Upper lobe of right lung (tissue), 1 donor: ENCODE measurements around the gene SPDYE16. TPM values are rescaled to one million over a fixed set of nuclear protein-coding genes. Genes with fewer than 3 reads are reported as not detected.
"Not testable (repeated sequence)": the region's sequence is repeated elsewhere in the genome, so short reads cannot be mapped to it uniquely, and the experiment has no call there.

ENCODE experiments used
- ATAC-seq: fragments of 200-7000 bp; cut with Tn5 transposase; one replicate; pipeline ENCODE4 v1.9.1; 2020; ENCODE audit warnings: mild to moderate bottlenecking, moderate library complexity
- DNase-seq: peaks from one replicate; pipeline ENCODE4 v3.0.0-alpha.2; 2020
- H3K27ac ChIP-seq: fragments of 200-600 bp; one replicate; pipeline ENCODE4 v1.8.0; 2022
- H3K27me3 ChIP-seq: fragments of 200-600 bp; one replicate; pipeline ENCODE4 v1.8.0; 2022; ENCODE audit warnings: mild to moderate bottlenecking
- H3K36me3 ChIP-seq: fragments of 200-600 bp; one replicate; pipeline ENCODE4 v1.8.0; 2022
- H3K4me1 ChIP-seq: fragments of 200-600 bp; one replicate; pipeline ENCODE4 v1.8.0; 2022
- H3K4me3 ChIP-seq: fragments of 200-600 bp; one replicate; pipeline ENCODE4 v1.8.0; 2022; ENCODE audit warnings: mild to moderate bottlenecking
- H3K9me3 ChIP-seq: fragments of 200-600 bp; one replicate; pipeline ENCODE4 v1.8.0; 2022
- intact Hi-C: fragments of 100-400 bp; cut with DNase I; formaldehyde crosslinking; loops from one replicate; pipeline ENCODE4 v1.11.0; 2022
- total RNA-seq: library from RNA; stranded (reverse); fragmentation: NEBNext Ultra II Directional; extraction: Animal tissue kit (Norgen Biotek cat#: 25700); gene quantifications from one replicate; pipeline ENCODE4 v1.2.1, GENCODE V29; 2021
- TF ChIP-seq, protein P1 (sequence below): fragments of 200-600 bp; IDR thresholded peaks from one replicate; pipeline ENCODE4 v1.8.0; 2022; ENCODE audit warnings: antibody characterized with exemption
- donor health status: DM: no; HTN: yes; CAD: no; lungs with severe emphysema.

The SPDYE16 gene
- total RNA-seq, 1 donor from 2014 or later, result 0.90 TPM

DNA sequence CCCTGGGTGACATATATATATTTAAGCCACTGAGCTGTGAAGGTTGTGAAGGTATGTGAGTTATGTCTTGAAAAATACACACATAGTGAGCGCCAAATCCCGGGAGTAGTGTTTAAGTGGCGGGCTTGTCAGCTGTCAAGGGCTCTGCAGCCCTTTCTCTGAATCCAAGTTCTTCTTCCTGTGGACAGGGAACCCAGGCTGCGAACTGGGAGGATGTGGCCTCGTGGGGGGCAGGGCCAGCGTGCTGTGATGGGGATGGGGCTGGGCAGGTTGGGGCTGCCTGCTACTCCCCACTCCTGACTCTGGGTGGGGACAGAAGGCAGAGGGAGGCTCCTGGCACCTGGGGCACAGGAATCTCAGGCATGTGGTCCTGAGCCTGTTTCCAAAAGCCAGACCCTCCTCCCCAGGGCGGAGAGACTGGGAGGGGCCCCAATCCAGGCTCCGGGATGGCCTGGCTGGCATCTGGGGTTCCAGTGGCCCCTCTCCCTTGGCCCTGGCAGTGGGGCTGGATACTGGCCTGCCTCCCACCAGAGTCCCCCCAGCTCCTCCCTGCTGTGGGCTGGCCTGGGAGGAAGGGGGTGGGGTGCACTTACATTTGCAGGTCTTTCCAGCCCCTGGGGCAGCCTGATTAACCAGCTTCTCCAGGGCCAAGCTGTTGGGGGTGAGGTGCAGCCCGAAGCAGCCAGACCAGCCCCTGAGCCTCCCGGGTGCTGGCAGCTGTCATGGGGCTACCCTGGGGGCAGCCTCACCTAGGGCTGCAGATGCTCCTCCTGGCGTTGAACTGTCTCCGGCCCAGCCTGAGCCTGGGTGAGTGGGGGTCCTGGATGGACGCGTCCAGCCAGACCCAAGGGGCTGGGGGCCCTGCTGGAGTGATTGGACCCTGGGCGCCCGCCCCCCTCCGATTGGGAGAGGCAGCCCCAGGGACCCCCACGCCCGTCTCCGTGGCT lies 32.9 kb downstream of the SPDYE16 start, which contains the start of gene UPK3B:
TSS of gene UPK3B (plus strand) at position 622 of the 947 bp plus-strand sequence. CDS start at position 723, 101 bp downstream.
- Histone ChIP-seq H3K9me3 (no peaks in the 10 kb centered on the region), H3K4me1 (no peaks in the 10 kb centered on the region), H3K27ac (no peak within 1 kb of the TSS), H3K27me3 (no peaks in the 10 kb centered on the region), H3K4me3 (peak within 1 kb of the TSS; percentile 15), H3K36me3 (peaks cover 9% of the 10 kb centered on the region)
- ATAC-seq (peak; percentile 64), DNase-seq (peak; percentile 71)
- intact Hi-C loops, result no loop called here
- TF ChIP-seq, protein P1, sequence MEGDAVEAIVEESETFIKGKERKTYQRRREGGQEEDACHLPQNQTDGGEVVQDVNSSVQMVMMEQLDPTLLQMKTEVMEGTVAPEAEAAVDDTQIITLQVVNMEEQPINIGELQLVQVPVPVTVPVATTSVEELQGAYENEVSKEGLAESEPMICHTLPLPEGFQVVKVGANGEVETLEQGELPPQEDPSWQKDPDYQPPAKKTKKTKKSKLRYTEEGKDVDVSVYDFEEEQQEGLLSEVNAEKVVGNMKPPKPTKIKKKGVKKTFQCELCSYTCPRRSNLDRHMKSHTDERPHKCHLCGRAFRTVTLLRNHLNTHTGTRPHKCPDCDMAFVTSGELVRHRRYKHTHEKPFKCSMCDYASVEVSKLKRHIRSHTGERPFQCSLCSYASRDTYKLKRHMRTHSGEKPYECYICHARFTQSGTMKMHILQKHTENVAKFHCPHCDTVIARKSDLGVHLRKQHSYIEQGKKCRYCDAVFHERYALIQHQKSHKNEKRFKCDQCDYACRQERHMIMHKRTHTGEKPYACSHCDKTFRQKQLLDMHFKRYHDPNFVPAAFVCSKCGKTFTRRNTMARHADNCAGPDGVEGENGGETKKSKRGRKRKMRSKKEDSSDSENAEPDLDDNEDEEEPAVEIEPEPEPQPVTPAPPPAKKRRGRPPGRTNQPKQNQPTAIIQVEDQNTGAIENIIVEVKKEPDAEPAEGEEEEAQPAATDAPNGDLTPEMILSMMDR, result no peak

DNA sequence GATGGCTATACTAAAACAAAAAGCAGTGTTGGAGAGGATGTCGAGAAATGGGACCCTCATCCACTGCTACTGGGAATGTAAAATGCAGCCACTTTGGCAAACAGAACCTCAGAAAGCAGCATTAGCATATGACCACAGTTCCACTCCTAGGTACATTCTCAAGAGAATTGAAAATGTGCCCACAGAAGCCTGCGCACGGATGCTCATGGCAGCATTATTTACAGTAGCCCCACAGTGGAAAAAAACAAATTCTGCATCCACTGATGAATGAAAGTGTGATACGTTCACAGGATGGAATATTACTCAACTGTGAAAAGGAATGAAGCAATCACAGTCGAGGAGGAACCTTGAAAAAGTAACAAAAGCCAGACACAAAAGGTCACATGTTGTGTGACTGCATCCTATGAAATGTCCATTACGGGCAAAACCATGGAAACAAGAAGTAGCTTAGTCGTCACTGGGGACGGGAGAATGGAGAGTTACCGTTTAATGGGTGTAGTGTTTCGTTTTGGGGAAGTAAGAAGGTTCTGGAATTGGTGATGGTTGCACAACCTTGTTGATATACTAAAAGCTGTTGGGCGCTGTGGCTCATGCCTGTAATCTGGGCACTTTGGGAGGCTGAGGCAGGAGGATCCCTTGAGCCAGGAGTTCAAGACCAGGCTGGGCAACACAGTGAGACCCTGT lies 35.2 kb downstream of the SPDYE16 start:
- TF ChIP-seq, protein P1, result no peak
- H3K36me3 ChIP-seq, result peaks cover 14% of the 10 kb centered on the region
- no peaks in the 10 kb centered on the region for H3K4me1 ChIP-seq
- no peaks in the 10 kb centered on the region for H3K27me3 ChIP-seq
- ATAC-seq, result peak; percentile 57
- H3K4me3 ChIP-seq, result no peak overlapping the region
- H3K9me3 ChIP-seq, result no peaks in the 10 kb centered on the region
- intact Hi-C loops, result no loop called here
- H3K27ac ChIP-seq, result no peak overlapping the region
- no peak for DNase-seq

DNA sequence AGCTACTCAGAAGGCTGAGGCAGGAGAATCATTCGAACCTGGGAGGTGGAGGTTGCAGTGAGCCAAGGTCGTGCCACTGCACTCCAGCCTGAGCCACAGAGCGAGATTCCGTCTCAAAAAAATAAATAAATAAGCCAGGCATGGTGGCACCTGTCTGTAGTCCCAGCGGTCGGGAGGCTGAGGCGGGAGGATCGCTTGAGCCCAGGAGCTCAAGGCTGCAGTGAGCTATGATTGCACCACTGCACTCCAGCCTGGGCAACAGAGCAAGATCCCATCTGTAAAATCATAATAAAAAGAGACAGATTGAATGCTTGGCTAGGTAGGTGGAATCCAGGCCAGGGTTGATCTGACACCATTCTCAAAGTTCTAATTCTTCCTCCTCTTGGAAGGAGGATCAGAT lies 36.5 kb downstream of the SPDYE16 start:
- peaks cover 14% of the 10 kb centered on the region for H3K36me3 ChIP-seq
- H3K27me3 ChIP-seq, intact Hi-C loops, H3K4me3 ChIP-seq, H3K4me1 ChIP-seq, ATAC-seq, DNase-seq, H3K27ac ChIP-seq, H3K9me3 ChIP-seq: not testable (repeated sequence)

DNA sequence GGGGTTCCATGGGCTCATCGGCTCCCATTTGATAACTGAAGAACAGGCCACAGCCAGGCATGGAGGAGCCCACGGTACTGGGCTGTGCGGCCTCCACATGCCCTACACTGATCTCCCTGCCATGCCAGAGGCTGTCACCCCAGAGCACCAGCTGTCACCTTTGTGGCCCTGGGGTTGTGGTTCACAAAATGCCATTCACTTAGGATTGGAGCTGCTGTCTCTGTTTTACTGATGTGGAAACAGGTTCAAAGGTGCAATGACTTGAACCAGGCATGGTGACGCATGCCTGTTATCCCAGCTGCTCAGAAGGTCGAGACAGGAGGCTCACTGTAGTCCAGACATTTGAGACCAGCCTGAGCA lies 37.0 kb downstream of the SPDYE16 start:
- ATAC-seq, result no peak
- TF ChIP-seq, protein P1, result no peak
- Histone ChIP-seq H3K4me3 (no peak overlapping the region), H3K4me1 (no peaks in the 10 kb centered on the region), H3K27ac (no peak overlapping the region), H3K9me3 (no peaks in the 10 kb centered on the region), H3K36me3 (peaks cover 14% of the 10 kb centered on the region), H3K27me3 (no peaks in the 10 kb centered on the region)
- no peak for DNase-seq
- intact Hi-C loops, result no loop called here

DNA sequence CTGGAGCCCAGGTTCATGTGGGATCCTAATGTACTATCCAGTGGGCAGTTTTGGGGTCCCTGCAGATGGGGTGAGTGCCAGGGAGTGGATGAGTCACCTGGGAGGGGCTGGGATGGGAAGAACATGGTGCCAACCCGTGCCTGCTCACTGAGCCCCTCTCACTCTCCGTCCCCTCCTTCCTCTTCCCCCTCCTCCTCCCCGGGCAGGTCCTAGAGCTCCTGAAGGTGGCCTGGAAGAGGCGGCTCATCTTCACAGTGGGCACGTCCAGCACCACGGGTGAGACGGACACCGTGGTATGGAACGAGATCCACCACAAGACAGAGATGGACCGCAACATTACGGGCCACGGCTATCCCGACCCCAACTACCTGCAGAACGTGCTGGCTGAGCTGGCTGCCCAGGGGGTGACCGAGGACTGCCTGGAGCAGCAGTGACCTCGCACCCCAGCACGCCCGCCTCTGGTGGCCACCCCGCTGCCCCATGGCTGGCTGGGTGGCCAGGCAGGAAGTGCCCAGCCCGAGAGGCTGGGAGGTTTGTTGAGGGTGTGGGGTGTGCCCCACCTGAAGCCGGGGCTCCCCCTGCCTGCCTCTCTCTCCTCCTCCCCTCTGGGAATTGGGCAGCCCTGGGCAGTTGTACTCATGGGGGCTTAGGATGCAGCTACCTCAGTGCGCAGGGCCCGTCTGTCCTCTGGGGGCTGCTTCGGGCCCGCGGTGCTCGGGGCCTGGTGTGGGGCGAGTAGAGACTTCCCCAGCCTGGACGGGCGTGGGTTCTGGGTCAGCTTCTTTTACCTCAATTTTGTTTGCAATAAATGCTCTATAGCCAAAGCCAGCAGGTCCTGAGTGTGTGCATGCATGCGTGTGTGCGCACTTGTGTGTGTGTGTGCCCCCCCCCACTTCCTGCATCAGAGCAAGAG lies 37.7 kb downstream of the SPDYE16 start:
- intact Hi-C loops, result no loop called here
- H3K36me3 ChIP-seq, result peaks cover 14% of the 10 kb centered on the region
- no peak for DNase-seq

DNA sequence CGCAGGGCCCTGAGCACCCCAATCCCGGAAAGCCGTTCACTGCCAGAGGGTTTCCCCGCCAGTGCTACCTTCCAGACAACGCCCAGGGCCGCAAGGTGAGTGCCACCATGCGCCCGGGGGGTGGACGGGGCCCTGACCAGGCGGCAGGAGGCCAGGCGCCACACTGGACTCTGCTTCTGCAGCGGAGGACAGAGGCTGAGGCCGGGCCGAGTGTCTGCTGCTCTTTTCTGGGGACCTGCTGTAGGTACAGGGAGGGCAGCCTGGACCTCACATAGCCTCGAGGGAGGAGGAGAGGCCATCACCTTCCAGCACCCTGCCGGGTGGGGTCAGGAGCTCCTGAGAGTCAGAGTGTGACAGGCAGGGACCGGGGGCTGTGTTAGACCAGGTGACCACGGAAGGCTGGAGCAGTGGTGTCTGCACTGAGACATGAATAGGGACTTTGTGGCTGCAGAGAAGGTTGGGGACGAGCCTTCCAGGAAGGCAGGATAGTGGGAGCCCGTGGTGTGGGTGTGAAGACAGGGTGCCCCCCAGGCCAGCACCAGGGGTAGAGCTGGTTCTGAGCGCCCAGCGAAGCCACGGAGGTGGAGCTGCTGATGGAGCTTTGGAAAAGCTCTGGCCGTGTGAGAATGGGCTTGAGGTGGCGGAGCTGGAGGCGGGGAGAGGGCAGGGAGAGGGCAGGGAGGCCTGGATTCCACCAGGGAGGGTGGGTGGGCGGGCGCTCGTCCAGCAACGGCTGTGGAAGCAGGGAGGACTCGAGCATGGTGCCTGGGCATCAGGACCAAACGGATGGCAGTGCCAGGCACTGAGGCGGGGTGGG lies 38.5 kb downstream of the SPDYE16 start:
- DNase-seq, H3K4me1 ChIP-seq, intact Hi-C loops, ATAC-seq, H3K4me3 ChIP-seq, H3K27ac ChIP-seq, H3K27me3 ChIP-seq, H3K9me3 ChIP-seq: not testable (repeated sequence)
- H3K36me3 ChIP-seq, result peaks cover 14% of the 10 kb centered on the region

More for the DNA sequence above, 37.7 kb downstream of the SPDYE16 start:
- no peaks in the 10 kb centered on the region for H3K27me3 ChIP-seq
- H3K27ac ChIP-seq, result no peak overlapping the region
- H3K4me1 ChIP-seq, result no peaks in the 10 kb centered on the region
- TF ChIP-seq, protein P1, result no peak
- no peak overlapping the region for H3K4me3 ChIP-seq
- no peak for ATAC-seq
- H3K9me3 ChIP-seq, result no peaks in the 10 kb centered on the region

DNA sequence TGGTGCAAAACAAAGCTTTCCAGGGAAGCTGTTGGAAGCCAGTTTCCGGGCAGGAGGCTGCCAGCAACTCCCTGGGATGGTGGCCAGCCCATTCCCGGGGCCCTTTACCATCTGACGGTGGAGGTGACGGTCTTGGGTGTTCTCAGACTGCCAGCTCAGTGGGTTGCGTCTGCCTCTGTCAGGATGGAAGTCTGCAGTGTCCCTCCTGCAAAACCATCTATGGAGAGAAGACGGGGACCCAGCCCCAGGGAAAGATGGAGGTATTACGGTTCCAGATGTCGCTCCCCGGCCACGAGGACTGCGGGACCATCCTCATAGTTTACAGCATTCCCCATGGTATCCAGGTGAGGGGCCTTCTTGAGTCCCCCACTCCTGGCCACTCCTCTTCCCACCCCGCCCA lies 39.9 kb downstream of the SPDYE16 start:
- H3K9me3 ChIP-seq, intact Hi-C loops, H3K4me3 ChIP-seq, H3K27me3 ChIP-seq, ATAC-seq, H3K27ac ChIP-seq, DNase-seq, H3K4me1 ChIP-seq: not testable (repeated sequence)
- H3K36me3 ChIP-seq, result peaks cover 14% of the 10 kb centered on the region

DNA sequence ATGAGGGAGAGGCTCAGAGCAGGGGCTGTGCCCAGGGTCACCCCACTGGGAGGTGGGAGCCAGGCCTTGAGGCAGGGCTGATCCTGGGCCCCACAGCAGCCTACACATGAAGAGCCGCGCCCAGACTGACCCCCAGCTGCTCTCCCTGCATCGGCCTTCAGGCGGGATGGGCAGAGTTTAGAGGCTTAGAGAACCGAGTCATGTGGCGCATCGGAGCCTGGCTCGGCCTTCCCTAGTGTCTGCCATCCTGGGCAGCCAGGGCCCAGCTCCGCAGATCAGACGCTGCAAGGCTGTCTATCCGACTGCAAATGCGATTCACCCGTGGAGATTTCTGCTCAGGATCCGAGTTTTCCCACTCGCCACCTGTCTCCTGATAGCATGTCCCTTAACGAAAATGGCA lies 40.3 kb downstream of the SPDYE16 start:
- H3K4me1 ChIP-seq, intact Hi-C loops, H3K9me3 ChIP-seq, H3K4me3 ChIP-seq, H3K27me3 ChIP-seq, ATAC-seq, DNase-seq, H3K27ac ChIP-seq: not testable (repeated sequence)
- peaks cover 14% of the 10 kb centered on the region for H3K36me3 ChIP-seq
